Measurements from ENCODE around the gene TIMM23B. TPM values are rescaled to one million over a fixed set of nuclear protein-coding genes. Genes with fewer than 3 reads are reported as not detected.
"Not testable (repeated sequence)": the region's sequence is repeated elsewhere in the genome, so short reads cannot be mapped to it uniquely, and the experiment has no call there.

Gene TIMM23B, protein sequence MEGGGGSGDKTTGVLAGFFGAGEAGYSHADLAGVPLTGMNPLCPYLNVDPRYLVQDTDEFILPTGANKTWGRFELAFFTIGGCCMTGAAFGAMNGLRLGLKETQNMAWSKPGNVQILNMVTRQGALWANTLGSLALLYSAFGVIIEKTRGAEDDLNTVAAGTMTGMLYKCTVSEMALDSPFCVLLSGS
- total RNA-seq = 10 to 100 TPM; 15.8 to 32.3 (median 19.3) TPM

DNA sequence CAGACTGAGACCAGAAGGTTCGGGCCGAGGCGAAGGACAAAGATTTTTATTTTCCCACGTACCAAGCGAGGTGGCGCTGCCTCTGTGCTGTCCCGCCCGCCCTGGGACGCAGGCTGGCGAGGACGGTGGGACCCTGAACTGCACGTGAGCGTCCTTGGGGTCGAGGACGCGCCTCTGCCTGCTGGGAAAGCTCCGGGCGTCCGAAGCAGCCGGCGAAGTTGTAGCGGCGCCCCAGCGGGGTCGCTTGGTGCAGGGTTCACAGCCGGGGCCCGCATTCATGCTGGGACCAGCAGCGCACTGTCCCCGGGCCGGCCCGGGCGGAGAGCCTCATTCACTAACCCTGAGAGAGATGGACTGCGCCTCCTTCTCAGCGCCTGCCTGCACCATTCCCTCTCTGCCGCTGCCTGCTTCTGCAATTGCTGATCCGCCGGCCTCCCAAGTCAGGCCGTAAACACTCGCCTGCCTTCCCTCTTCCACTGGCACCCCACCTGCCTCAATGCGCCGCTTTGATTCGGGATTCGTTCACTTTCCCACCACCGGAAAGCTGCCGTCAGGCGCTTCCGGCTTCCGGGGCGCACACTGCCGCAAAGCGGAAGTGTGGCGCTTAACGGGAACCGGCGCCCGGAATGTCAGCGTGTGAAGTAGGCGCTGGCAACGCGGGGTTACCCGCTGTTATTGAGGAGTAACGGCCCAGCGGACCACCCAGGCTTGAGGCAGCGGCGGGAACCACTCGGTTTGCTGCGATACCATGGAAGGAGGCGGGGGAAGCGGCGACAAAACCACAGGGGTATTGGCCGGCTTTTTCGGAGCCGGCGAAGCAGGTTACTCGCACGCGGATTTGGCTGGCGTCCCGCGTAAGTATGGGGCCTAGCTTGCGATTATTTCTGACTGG lies at the start of gene TIMM23B, which contains the start of gene PARG:
Gene TIMM23B (plus strand): TSS at position 607 of the 892 bp plus-strand sequence. CDS start 142 bp downstream, at position 749.
Gene PARG (minus strand): TSS at position 581 of the 892 bp plus-strand sequence. CDS start 302 bp downstream, at position 279.
- H3K36me3 ChIP-seq, H3K27me3 ChIP-seq, H3K9me3 ChIP-seq: not testable (repeated sequence)
- Histone ChIP-seq H3K4me1 (peaks cover 26% of the 10 kb centered on the region), H3K4me3 (peak within 1 kb of the TSS; percentile 96), H3K27ac (peak within 1 kb of the TSS; percentile 86)
- TF ChIP-seq POLR2AphosphoS5 (IDR thresholded peaks at IDR 0.05) (peak in 1 of 3 donors; percentile 13), POLR2A (IDR thresholded peaks at IDR 0.05) (peak in 1 of 2 donors; percentile 49)
- WGBS = under 1% methylated on average over 65 of the region's 81 CpGs
- peak; percentile 84 to 88 for DNase-seq (ENCODE audit: low spot score in 2 of 2)

- H3K4me3 ChIP-seq; H3K36me3 ChIP-seq; H3K9me3 ChIP-seq; H3K27me3 ChIP-seq; DNase-seq (ENCODE audit: low spot score in 2 of 2); H3K27ac ChIP-seq; H3K4me1 ChIP-seq: not testable (repeated sequence)
- WGBS = 92% methylated on average over 1 of the region's 2 CpGs
These were observed 41.9 kb upstream of the TIMM23B start for GRCh38 chr10:49899999-49900398.

GRCh38 chr10:49900406-49900805 lies 41.4 kb upstream of the TIMM23B start:
- 86% methylated on average over 3 of the region's 3 CpGs for WGBS
- not testable (repeated sequence) for H3K36me3 ChIP-seq; H3K27me3 ChIP-seq; H3K4me3 ChIP-seq; H3K9me3 ChIP-seq; DNase-seq (ENCODE audit: low spot score in 2 of 2); H3K27ac ChIP-seq; H3K4me1 ChIP-seq

- not testable (repeated sequence) for H3K9me3 ChIP-seq; H3K27ac ChIP-seq; H3K4me3 ChIP-seq; H3K36me3 ChIP-seq; DNase-seq (ENCODE audit: low spot score in 2 of 2); H3K4me1 ChIP-seq; H3K27me3 ChIP-seq
- WGBS = 86% methylated on average over 3 of the region's 3 CpGs
These were observed 38.0 kb upstream of the TIMM23B start for GRCh38 chr10:49903829-49904228.

DNA sequence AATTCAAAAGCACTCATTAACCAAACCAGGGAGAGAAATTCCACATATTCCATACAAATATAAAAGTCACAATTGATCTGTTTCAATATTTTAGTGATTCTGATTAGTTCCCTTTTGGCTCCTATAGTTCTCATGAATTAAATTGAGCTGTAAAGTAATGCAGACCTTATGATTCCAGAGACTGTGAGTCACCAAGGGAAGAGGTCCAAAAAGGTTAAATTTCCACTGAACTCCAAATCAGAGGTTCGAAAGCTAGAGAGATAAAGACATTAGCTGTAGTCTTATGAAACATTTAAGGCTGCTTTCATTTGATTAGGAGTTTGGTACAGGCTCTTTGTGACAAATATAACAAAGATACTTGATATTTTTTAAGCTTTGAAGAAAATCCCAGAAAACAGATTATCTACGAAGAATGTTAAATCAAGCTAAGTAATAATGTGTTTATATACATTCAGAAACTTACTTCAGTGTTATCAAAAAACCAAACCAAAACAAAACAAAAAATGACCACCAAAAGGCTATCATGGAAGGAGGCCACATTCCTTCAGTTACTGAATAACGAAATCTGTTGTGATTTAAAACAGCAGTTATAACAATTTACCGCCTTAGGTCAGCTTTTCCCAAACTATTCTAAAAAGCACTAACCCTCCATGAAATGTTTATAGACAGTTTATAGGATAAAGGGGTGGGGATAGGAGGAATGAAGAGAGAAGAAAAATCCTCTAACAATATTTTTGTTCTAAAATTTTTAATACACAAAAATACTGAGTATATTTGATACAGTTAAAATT lies 33.4 kb upstream of the TIMM23B start:
- not testable (repeated sequence) for H3K27ac ChIP-seq; H3K9me3 ChIP-seq; H3K36me3 ChIP-seq; H3K27me3 ChIP-seq; H3K4me3 ChIP-seq; H3K4me1 ChIP-seq; DNase-seq (ENCODE audit: low spot score in 2 of 2)
- WGBS = 71% methylated on average over 4 of the region's 4 CpGs

DNA sequence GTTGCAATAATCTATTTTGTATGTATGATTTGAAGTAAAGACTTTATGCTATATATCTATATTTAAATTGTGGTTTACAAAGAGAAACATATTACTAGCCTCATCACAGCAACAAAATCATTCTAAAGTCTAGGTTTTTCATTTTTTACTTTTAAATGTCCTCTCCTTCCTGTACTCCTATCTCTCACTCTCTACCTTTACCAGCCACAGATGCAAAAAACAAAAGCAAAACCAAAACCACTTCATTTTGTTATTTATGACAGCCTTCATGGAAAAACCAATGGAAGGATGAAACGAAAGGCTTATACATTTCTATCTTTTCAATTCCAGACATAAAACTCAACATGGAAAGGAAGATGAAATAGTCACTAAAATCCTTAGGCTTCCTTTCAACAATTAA lies 31.6 kb upstream of the TIMM23B start:
- no CpG with 5 or more reads among the region's 1 CpG for WGBS
- not testable (repeated sequence) for H3K36me3 ChIP-seq; H3K9me3 ChIP-seq; H3K27me3 ChIP-seq; H3K4me1 ChIP-seq; H3K27ac ChIP-seq; DNase-seq (ENCODE audit: low spot score in 2 of 2); H3K4me3 ChIP-seq

- H3K27me3 ChIP-seq; H3K4me1 ChIP-seq; H3K36me3 ChIP-seq; DNase-seq (ENCODE audit: low spot score in 2 of 2); H3K4me3 ChIP-seq; H3K9me3 ChIP-seq; H3K27ac ChIP-seq: not testable (repeated sequence)
These were observed 25.4 kb upstream of the TIMM23B start for GRCh38 chr10:49916451-49916850.

DNA sequence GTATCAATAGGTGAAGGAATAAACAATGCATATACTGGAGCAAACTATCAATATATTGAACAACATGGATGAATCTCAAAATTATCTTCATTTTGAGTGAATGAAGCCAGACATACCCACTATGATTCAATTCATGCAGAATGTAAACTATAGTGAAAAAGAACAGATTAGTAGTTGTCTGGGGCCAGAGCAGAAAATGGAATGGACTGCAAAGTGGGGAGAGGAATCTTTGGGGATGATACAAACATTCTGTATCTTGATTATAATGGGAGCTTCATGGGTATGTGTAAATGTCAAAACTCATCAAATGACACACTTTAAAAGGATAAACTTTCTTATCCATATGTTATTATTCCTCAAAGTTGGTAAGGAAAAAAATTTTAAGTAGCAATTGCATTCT lies 23.9 kb upstream of the TIMM23B start:
- not testable (repeated sequence) for H3K27ac ChIP-seq; H3K4me3 ChIP-seq; DNase-seq (ENCODE audit: low spot score in 2 of 2); H3K9me3 ChIP-seq; H3K27me3 ChIP-seq; H3K4me1 ChIP-seq
- H3K36me3 ChIP-seq = peaks cover 13% of the 10 kb centered on the region

DNA sequence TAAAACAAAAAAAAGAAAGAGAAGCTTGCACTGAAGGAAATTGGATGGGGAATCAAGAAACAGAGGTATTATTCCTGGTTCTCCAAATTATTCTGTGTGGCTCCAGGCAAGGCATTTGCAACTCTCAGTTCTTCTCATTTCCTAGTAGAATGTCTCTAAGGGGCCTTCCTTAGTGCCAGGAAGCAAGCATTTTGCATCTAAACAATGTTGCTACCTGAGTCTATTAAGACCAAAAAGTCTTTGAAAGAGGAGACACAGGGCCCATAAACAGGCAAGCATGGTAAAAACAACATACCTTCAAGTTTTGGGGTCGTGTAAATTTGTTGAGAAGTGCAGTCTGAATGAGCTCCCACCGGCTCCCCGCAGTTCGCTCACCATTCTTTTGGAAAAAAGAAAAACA lies 19.8 kb upstream of the TIMM23B start:
- not testable (repeated sequence) for H3K27me3 ChIP-seq; H3K4me1 ChIP-seq; H3K27ac ChIP-seq; DNase-seq (ENCODE audit: low spot score in 2 of 2); H3K9me3 ChIP-seq; H3K4me3 ChIP-seq
- WGBS = 82% methylated on average over 4 of the region's 4 CpGs
- peaks cover 15% of the 10 kb centered on the region for H3K36me3 ChIP-seq

- WGBS = 100% methylated on average over 4 of the region's 4 CpGs
- H3K9me3 ChIP-seq; H3K27ac ChIP-seq; H3K27me3 ChIP-seq; DNase-seq (ENCODE audit: low spot score in 2 of 2); H3K4me1 ChIP-seq; H3K4me3 ChIP-seq: not testable (repeated sequence)
- peaks cover 17% of the 10 kb centered on the region for H3K36me3 ChIP-seq
These were observed 18.3 kb upstream of the TIMM23B start for GRCh38 chr10:49923572-49923971.

GRCh38 chr10:49931276-49931675 lies 10.6 kb upstream of the TIMM23B start:
- DNase-seq (ENCODE audit: low spot score in 2 of 2); H3K9me3 ChIP-seq; H3K27ac ChIP-seq; H3K4me3 ChIP-seq; H3K27me3 ChIP-seq; H3K4me1 ChIP-seq: not testable (repeated sequence)
- H3K36me3 ChIP-seq = peaks cover 17% of the 10 kb centered on the region
- 74% methylated on average over 4 of the region's 5 CpGs for WGBS

DNA sequence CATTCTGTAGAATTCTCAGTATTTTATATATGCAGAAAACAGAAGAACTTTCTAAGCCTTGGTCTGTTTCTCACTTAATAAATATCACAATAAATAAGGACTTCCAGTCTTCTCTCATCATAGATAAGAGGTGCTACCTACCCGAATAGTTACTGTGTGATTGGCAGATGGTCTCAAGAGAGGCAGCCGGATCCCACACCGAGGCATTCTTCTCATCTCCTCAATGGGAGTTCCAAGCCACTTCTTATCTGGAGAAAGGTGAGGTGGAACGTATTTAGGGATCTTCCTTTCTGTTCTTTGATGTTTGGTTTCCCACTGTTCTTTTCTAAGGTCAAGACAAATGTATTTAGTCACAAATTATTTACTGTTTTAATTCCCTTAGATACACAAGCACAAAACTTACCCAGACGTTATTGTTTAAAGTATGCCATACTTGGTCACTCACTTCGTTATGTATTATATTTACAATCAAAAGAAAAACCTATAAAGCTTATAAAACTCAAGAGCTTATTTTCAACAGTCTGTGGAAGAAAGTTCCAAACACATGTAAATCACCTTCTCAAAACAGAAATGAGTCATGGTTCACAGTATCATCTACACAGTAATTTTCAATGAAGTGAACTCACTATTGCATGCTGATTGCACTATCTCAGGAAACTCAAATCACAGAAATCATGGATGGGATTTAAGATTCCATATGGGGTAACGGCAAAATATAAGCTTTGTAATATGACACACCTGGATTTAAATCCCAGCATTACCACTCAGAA lies 9.7 kb upstream of the TIMM23B start:
- H3K9me3 ChIP-seq; DNase-seq (ENCODE audit: low spot score in 2 of 2); H3K27me3 ChIP-seq; H3K4me3 ChIP-seq; H3K27ac ChIP-seq; H3K4me1 ChIP-seq: not testable (repeated sequence)
- peaks cover 13% of the 10 kb centered on the region for H3K36me3 ChIP-seq
- 90% methylated on average over 7 of the region's 7 CpGs for WGBS

DNA sequence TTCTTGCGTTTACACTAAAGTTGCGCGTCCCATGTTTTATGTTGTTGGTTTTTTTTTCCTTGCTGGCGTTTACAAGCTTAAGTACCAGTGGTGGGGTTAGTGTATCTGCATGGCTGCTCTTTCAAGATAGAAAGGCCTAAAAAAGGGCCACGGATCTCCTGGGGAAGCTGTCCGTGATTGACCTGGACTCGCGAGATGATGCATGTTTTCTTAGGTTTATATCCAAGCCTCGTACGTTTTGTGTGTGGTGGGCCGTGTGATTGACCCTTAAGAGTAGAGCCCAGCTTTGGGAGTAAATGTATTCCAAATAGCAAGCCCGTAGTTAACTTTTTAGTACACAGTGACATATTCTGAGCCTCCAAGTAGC lies 469 bp downstream of the TIMM23B start:
- DNase-seq (ENCODE audit: low spot score in 2 of 2); H3K9me3 ChIP-seq; H3K36me3 ChIP-seq; H3K27me3 ChIP-seq: not testable (repeated sequence)
- 0% methylated on average over 12 of the region's 12 CpGs for WGBS
- Histone ChIP-seq H3K4me1 (peaks cover 26% of the 10 kb centered on the region), H3K27ac (peak overlapping the region; percentile 86), H3K4me3 (peak overlapping the region; percentile 96)

Data from suprapubic skin (tissue), 4 donors.